BLaER1 treated with 17β-estradiol and CSF1 and Interleukin-3, amounts not matched to agents 10 nM and 100 nM (cell line): ENCODE results near the gene ZNF462.

ENCODE experiments used
- H3K27ac ChIP-seq, 11 experiments: shearing (Covaris generic); formaldehyde crosslinking; 2 replicates each; pipeline ENCODE4 v1.8.1; 2022
- H3K27me3 ChIP-seq, 11 experiments: shearing (Covaris generic); formaldehyde crosslinking; 2 replicates each; pipeline ENCODE4 v1.8.1; 2022
- H3K36me3 ChIP-seq, 11 experiments: shearing (Covaris generic); formaldehyde crosslinking; 2 replicates each; pipeline ENCODE4 v1.8.1; 2022
- H3K4me1 ChIP-seq, 10 experiments: shearing (Covaris generic); formaldehyde crosslinking; 2 replicates each; pipeline ENCODE4 v1.8.1; 2022
- H3K4me2 ChIP-seq, 11 experiments: shearing (Covaris generic); formaldehyde crosslinking; 2 replicates each; pipeline ENCODE4 v1.8.1; 2022
- H3K4me3 ChIP-seq, 10 experiments: shearing (Covaris generic); formaldehyde crosslinking; 2 replicates each; pipeline ENCODE4 v1.8.1; 2022
- H3K9ac ChIP-seq, 11 experiments: shearing (Covaris generic); formaldehyde crosslinking; 2 replicates each; pipeline ENCODE4 v1.8.1; 2022
- H3K9me3 ChIP-seq, 11 experiments: shearing (Covaris generic); formaldehyde crosslinking; replicated peaks in 1 of 11; 2 replicates each; pipeline ENCODE4 v1.8.1; 2022
- H4K20me1 ChIP-seq, 11 experiments: shearing (Covaris generic); formaldehyde crosslinking; 2 replicates each; pipeline ENCODE4 v1.8.1; 2022
- Cebpa-rat ChIP-seq, 11 experiments: shearing (Covaris generic); IDR thresholded peaks; 2 replicates each; pipeline ENCODE4 v1.8.1; 2022

ZNF462 gene, protein sequence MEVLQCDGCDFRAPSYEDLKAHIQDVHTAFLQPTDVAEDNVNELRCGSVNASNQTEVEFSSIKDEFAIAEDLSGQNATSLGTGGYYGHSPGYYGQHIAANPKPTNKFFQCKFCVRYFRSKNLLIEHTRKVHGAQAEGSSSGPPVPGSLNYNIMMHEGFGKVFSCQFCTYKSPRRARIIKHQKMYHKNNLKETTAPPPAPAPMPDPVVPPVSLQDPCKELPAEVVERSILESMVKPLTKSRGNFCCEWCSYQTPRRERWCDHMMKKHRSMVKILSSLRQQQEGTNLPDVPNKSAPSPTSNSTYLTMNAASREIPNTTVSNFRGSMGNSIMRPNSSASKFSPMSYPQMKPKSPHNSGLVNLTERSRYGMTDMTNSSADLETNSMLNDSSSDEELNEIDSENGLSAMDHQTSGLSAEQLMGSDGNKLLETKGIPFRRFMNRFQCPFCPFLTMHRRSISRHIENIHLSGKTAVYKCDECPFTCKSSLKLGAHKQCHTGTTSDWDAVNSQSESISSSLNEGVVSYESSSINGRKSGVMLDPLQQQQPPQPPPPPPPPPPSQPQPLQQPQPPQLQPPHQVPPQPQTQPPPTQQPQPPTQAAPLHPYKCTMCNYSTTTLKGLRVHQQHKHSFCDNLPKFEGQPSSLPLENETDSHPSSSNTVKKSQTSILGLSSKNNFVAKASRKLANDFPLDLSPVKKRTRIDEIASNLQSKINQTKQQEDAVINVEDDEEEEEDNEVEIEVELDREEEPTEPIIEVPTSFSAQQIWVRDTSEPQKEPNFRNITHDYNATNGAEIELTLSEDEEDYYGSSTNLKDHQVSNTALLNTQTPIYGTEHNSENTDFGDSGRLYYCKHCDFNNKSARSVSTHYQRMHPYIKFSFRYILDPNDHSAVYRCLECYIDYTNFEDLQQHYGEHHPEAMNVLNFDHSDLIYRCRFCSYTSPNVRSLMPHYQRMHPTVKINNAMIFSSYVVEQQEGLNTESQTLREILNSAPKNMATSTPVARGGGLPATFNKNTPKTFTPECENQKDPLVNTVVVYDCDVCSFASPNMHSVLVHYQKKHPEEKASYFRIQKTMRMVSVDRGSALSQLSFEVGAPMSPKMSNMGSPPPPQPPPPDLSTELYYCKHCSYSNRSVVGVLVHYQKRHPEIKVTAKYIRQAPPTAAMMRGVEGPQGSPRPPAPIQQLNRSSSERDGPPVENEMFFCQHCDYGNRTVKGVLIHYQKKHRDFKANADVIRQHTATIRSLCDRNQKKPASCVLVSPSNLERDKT (N-terminal part only)

GRCh38 chr9:106862821-106863720 lies at the start of gene ZNF462:
Gene ZNF462 (plus strand): TSS chr9:106863166. CDS start chr9:106923384, 60,218 bp downstream.
- Histone ChIP-seq H3K4me1 (peaks cover 0 to 19% (median 9%) of the 10 kb centered on the region in 10 experiments; a peak in 14 of 20 replicates), H3K36me3 (no peaks in the 10 kb centered on the region), H3K9me3 (peaks cover 19 to 29% (median 24%) of the 10 kb centered on the region in 11 experiments), H3K27ac (peak within 1 kb of the TSS in 10 of 11 experiments; percentile 40 to 80 (median 76); a peak in 20 of 22 replicates), H3K27me3 (no peaks in the 10 kb centered on the region), H3K4me3 (peak within 1 kb of the TSS; percentile 62 to 75 (median 68)), H4K20me1 (no peaks in the 10 kb centered on the region), H3K9ac (peak within 1 kb of the TSS; percentile 58 to 83 (median 81); a peak in 21 of 22 replicates), H3K4me2 (peak within 1 kb of the TSS; percentile 65 to 82 (median 76))
- TF ChIP-seq Cebpa-rat (IDR thresholded peaks at IDR 0.05), result no peak

GRCh38 chr9:106816524-106816923 lies 46.4 kb upstream of the ZNF462 start:
- no peak overlapping the region; a peak in 1 of 22 replicates for H3K9ac ChIP-seq
- H3K27ac ChIP-seq, result peak overlapping the region in 5 of 11 experiments; percentile 24 to 67 (median 56); a peak in 9 of 22 replicates
- no peaks in the 10 kb centered on the region for H3K27me3 ChIP-seq
- H3K4me3 ChIP-seq, result no peak overlapping the region
- peaks cover 0 to 14% (median 6%) of the 10 kb centered on the region in 11 experiments; a peak in 8 of 22 replicates for H3K9me3 ChIP-seq
- H3K4me1 ChIP-seq, result peaks cover 0 to 23% (median 8%) of the 10 kb centered on the region in 10 experiments; a peak in 11 of 20 replicates
- no peak for TF ChIP-seq Cebpa-rat (IDR thresholded peaks at IDR 0.05)
- no peaks in the 10 kb centered on the region for H3K36me3 ChIP-seq
- H4K20me1 ChIP-seq, result no peaks in the 10 kb centered on the region
- peak overlapping the region in 5 of 11 experiments; percentile 48 to 73 (median 66); a peak in 10 of 22 replicates for H3K4me2 ChIP-seq

DNA sequence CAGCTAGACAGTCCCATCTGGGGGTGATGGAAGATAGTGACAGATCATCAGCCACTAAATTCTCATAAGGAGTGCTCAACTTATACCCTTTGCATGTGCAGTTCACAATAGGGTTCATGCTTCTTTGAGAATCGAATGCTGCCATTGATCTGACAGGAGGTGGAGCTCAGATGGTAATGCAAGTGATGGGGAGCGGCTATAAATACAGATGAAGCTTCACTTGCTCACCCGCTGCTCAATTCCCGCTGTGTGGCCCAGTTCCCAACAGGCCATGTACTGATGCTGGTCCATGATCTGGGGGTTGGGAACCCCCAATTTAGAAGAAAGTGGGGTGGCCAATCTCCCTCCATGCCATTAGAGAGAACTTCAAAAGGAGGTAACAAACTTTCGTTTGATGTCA lies 44.9 kb upstream of the ZNF462 start:
- Histone ChIP-seq H3K27ac (no peak overlapping the region), H3K9ac (no peak overlapping the region), H4K20me1 (no peaks in the 10 kb centered on the region), H3K36me3 (no peaks in the 10 kb centered on the region), H3K4me1 (peaks cover 0 to 23% (median 8%) of the 10 kb centered on the region in 10 experiments; a peak in 11 of 20 replicates), H3K9me3 (peaks cover 0 to 14% (median 6%) of the 10 kb centered on the region in 11 experiments; a peak in 8 of 22 replicates), H3K27me3 (no peaks in the 10 kb centered on the region), H3K4me3 (no peak overlapping the region), H3K4me2 (no peak overlapping the region)
- no peak for TF ChIP-seq Cebpa-rat (IDR thresholded peaks at IDR 0.05)

- Histone ChIP-seq H3K4me1 (peaks cover 0 to 18% (median 8%) of the 10 kb centered on the region in 10 experiments; a peak in 11 of 20 replicates), H3K27me3 (no peaks in the 10 kb centered on the region), H3K4me3 (no peak overlapping the region), H3K4me2 (no peak overlapping the region), H4K20me1 (no peaks in the 10 kb centered on the region), H3K9me3 (peaks cover 0 to 13% (median 3%) of the 10 kb centered on the region in 11 experiments; a peak in 4 of 22 replicates), H3K9ac (no peak overlapping the region), H3K36me3 (no peaks in the 10 kb centered on the region), H3K27ac (no peak overlapping the region)
- no peak for TF ChIP-seq Cebpa-rat (IDR thresholded peaks at IDR 0.05)
These were observed 42.1 kb upstream of the ZNF462 start for GRCh38 chr9:106820866-106821265.

DNA sequence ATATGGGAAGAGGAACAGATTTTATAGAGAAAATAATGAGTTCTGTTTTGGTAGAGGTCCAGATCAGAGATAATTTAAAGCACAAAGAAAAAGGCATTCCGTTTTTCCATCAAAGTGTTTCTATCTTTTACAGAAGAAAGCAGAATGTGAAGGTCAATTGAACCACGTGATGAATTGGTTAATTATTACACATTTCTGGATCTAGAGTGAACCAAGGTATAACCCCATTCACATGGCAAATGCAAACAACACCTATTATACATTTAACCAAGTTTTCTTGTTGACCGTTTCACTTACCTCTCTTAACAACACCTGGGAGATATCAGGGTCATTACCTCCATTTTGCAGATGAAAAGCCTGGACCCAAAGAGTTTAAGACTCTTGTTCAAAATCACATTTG lies 34.9 kb upstream of the ZNF462 start:
- Histone ChIP-seq H3K4me3 (no peak overlapping the region), H3K36me3 (no peaks in the 10 kb centered on the region), H3K27me3 (no peaks in the 10 kb centered on the region), H3K9ac (no peak overlapping the region), H4K20me1 (no peaks in the 10 kb centered on the region), H3K4me1 (peaks cover 0 to 14% (median 0%) of the 10 kb centered on the region in 10 experiments; a peak in 5 of 20 replicates), H3K9me3 (peaks cover 0 to 13% (median 3%) of the 10 kb centered on the region in 11 experiments; a peak in 8 of 22 replicates), H3K27ac (no peak overlapping the region), H3K4me2 (no peak overlapping the region)
- no peak for TF ChIP-seq Cebpa-rat (IDR thresholded peaks at IDR 0.05)

- no peak overlapping the region for H3K4me2 ChIP-seq
- H3K27me3 ChIP-seq, result no peaks in the 10 kb centered on the region
- no peak for TF ChIP-seq Cebpa-rat (IDR thresholded peaks at IDR 0.05)
- H3K4me3 ChIP-seq, result no peak overlapping the region
- H3K9ac ChIP-seq, result no peak overlapping the region
- H3K4me1 ChIP-seq, result peaks cover 0 to 14% (median 0%) of the 10 kb centered on the region in 10 experiments; a peak in 5 of 20 replicates
- H3K27ac ChIP-seq, result no peak overlapping the region
- no peaks in the 10 kb centered on the region for H3K36me3 ChIP-seq
- no peaks in the 10 kb centered on the region for H4K20me1 ChIP-seq
- peaks cover 4 to 9% (median 5%) of the 10 kb centered on the region in 11 experiments; a peak in 11 of 22 replicates for H3K9me3 ChIP-seq
These were observed 34.0 kb upstream of the ZNF462 start for GRCh38 chr9:106828965-106829364.

DNA sequence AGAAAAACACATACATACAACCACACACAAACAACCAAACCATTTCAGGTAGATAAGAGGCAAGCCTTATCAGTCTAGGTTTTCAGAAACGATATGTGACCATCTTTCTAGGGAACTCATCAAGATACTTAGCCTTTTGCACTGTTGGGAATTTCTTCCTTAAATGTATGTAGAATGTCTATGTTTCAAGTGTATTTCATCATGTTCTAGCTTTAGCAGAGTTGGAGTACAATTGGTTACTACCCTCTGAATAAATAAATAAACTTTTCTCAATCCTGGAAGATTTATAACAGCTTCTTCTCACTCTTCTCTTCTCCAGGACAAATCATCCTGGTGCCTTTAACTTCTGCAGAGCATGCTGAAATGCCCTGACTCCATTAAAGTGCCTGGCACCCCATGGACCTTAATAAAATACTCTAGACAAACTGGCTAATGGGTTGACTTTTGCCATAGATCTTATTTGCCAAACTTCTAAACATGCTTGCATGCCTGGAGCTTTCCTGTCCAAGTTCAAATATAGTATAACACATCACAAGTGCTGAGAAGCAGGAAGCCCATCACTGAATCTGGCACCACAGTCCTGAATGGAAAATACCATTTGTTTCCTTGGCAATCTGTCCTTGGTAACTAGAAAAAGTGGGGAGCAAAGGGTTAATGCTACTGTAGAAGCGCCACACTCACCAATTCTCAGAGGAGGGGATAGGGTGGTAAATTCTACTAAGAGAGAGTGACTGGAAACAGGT lies 33.1 kb upstream of the ZNF462 start:
- no peak for TF ChIP-seq Cebpa-rat (IDR thresholded peaks at IDR 0.05)
- Histone ChIP-seq H4K20me1 (no peaks in the 10 kb centered on the region), H3K4me1 (peaks cover 0 to 14% (median 0%) of the 10 kb centered on the region in 10 experiments; a peak in 5 of 20 replicates), H3K27ac (peak overlapping the region in 2 of 11 experiments; percentile 2 to 18; a peak in 2 of 22 replicates), H3K9me3 (peaks cover 4 to 11% (median 6%) of the 10 kb centered on the region in 11 experiments; a peak in 14 of 22 replicates), H3K4me3 (no peak overlapping the region), H3K27me3 (no peaks in the 10 kb centered on the region), H3K9ac (no peak overlapping the region), H3K36me3 (no peaks in the 10 kb centered on the region), H3K4me2 (peak overlapping the region in 2 of 11 experiments; percentile 30 to 41; a peak in 4 of 22 replicates)
